ENCODE measurements around the gene FAM50A.

FAM50A gene

GRCh38 chrX:154459832-154460231, 15.9 kb downstream of the FAM50A start:
- H3K9ac ChIP-seq (ENCODE audit: low read length), result no peak overlapping the region
- no peak overlapping the region for H4K12ac ChIP-seq (ENCODE audit: low read depth, low read length)
- no peak overlapping the region for H4K91ac ChIP-seq (ENCODE audit: low read depth, low read length)
- H3K18ac ChIP-seq (ENCODE audit: low read length), result no peak overlapping the region
- peaks cover 0 to 10% of the 10 kb centered on the region in 2 experiments for H3K4me1 ChIP-seq (ENCODE audit: control insufficient read depth in 1 of 2, insufficient read depth in 2 of 2, low read length in 2 of 2)
- H2BK5ac ChIP-seq (ENCODE audit: low read depth, low read length, poor library complexity), result no peak overlapping the region
- H3K27ac ChIP-seq (ENCODE audit: low read depth, low read length), result no peak overlapping the region
- WGBS (ENCODE audit: extremely low coverage, insufficient coverage, insufficient read length), result no CpG with 5 or more reads among the region's 14 CpGs
- no peak for DNase-seq
- peaks cover 10% of the 10 kb centered on the region for H3K79me2 ChIP-seq (ENCODE audit: control insufficient read depth, insufficient read depth, low read length, poor library complexity)
- peaks cover 8% of the 10 kb centered on the region for H3K79me1 ChIP-seq (ENCODE audit: low read length)
- H4K8ac ChIP-seq (ENCODE audit: low read depth, low read length), result no peak overlapping the region
- no peak overlapping the region for H3K4ac ChIP-seq (ENCODE audit: low read depth, low read length)
- H3K23ac ChIP-seq (ENCODE audit: low read length), result no peak overlapping the region
- H3K27me3 ChIP-seq (ENCODE audit: insufficient read depth, low read length), result no peaks in the 10 kb centered on the region
- H2AFZ ChIP-seq (ENCODE audit: insufficient read depth, low read length, poor library complexity), result no peak overlapping the region
- no peak overlapping the region for H2BK12ac ChIP-seq (ENCODE audit: low read length)
- no peaks in the 10 kb centered on the region for H3K9me3 ChIP-seq (ENCODE audit: insufficient read depth, low read depth, low read length)
- H3K36me3 ChIP-seq (ENCODE audit: control insufficient read depth in 1 of 2, insufficient read depth in 2 of 2, low read length in 2 of 2), result peaks cover 44% of the 10 kb centered on the region in 2 experiments
- H3K14ac ChIP-seq (ENCODE audit: low read length), result no peak overlapping the region
- no peak overlapping the region for H2AK5ac ChIP-seq (ENCODE audit: low read length)
- H3K4me3 ChIP-seq (ENCODE audit: low read depth, low read length), result no peak overlapping the region
- H3K4me2 ChIP-seq (ENCODE audit: low read length), result peak overlapping the region; percentile 54
- H2BK120ac ChIP-seq (ENCODE audit: insufficient read depth, low read length, poor library complexity), result no peak overlapping the region

- peaks cover 49% of the 10 kb centered on the region in 2 experiments for H3K36me3 ChIP-seq (ENCODE audit: control insufficient read depth in 1 of 2, insufficient read depth in 2 of 2, low read length in 2 of 2)
- H3K23ac ChIP-seq (ENCODE audit: low read length), result no peak overlapping the region
- peaks cover 10% of the 10 kb centered on the region for H3K79me2 ChIP-seq (ENCODE audit: control insufficient read depth, insufficient read depth, low read length, poor library complexity)
- H2AK5ac ChIP-seq (ENCODE audit: low read length), result no peak overlapping the region
- peaks cover 0 to 10% of the 10 kb centered on the region in 2 experiments for H3K4me1 ChIP-seq (ENCODE audit: control insufficient read depth in 1 of 2, insufficient read depth in 2 of 2, low read length in 2 of 2)
- H2BK12ac ChIP-seq (ENCODE audit: low read length), result no peak overlapping the region
- H3K4me2 ChIP-seq (ENCODE audit: low read length), result no peak overlapping the region
- H3K27me3 ChIP-seq (ENCODE audit: insufficient read depth, low read length), result no peaks in the 10 kb centered on the region
- no peak overlapping the region for H3K4ac ChIP-seq (ENCODE audit: low read depth, low read length)
- peaks cover 8% of the 10 kb centered on the region for H3K79me1 ChIP-seq (ENCODE audit: low read length)
- no CpG with 5 or more reads among the region's 26 CpGs for WGBS (ENCODE audit: extremely low coverage, insufficient coverage, insufficient read length)
- no peak overlapping the region for H4K12ac ChIP-seq (ENCODE audit: low read depth, low read length)
- no peak overlapping the region for H3K9ac ChIP-seq (ENCODE audit: low read length)
- no peak overlapping the region for H3K18ac ChIP-seq (ENCODE audit: low read length)
- no peak for DNase-seq
- H3K14ac ChIP-seq (ENCODE audit: low read length), result no peak overlapping the region
- H2BK120ac ChIP-seq (ENCODE audit: insufficient read depth, low read length, poor library complexity), result no peak overlapping the region
- no peak overlapping the region for H4K8ac ChIP-seq (ENCODE audit: low read depth, low read length)
- H3K9me3 ChIP-seq (ENCODE audit: insufficient read depth, low read depth, low read length), result no peaks in the 10 kb centered on the region
- no peak overlapping the region for H2AFZ ChIP-seq (ENCODE audit: insufficient read depth, low read length, poor library complexity)
- no peak overlapping the region for H3K4me3 ChIP-seq (ENCODE audit: low read depth, low read length)
- no peak overlapping the region for H4K91ac ChIP-seq (ENCODE audit: low read depth, low read length)
- H3K27ac ChIP-seq (ENCODE audit: low read depth, low read length), result no peak overlapping the region
- no peak overlapping the region for H2BK5ac ChIP-seq (ENCODE audit: low read depth, low read length, poor library complexity)
These were observed 16.4 kb downstream of the FAM50A start for GRCh38 chrX:154460326-154460725.

- Histone ChIP-seq H3K36me3 (ENCODE audit: control insufficient read depth in 1 of 2, insufficient read depth in 2 of 2, low read length in 2 of 2) (peaks cover 69% of the 10 kb centered on the region in 2 experiments), H3K4me2 (ENCODE audit: low read length) (no peak overlapping the region), H3K23ac (ENCODE audit: low read length) (no peak overlapping the region), H3K79me2 (ENCODE audit: control insufficient read depth, insufficient read depth, low read length, poor library complexity) (peaks cover 10% of the 10 kb centered on the region), H3K14ac (ENCODE audit: low read length) (no peak overlapping the region), H3K27me3 (ENCODE audit: insufficient read depth, low read length) (no peaks in the 10 kb centered on the region), H2BK120ac (ENCODE audit: insufficient read depth, low read length, poor library complexity) (no peak overlapping the region), H4K12ac (ENCODE audit: low read depth, low read length) (no peak overlapping the region), H3K4ac (ENCODE audit: low read depth, low read length) (no peak overlapping the region), H2AFZ (ENCODE audit: insufficient read depth, low read length, poor library complexity) (no peak overlapping the region), H3K9ac (ENCODE audit: low read length) (no peak overlapping the region), H3K4me3 (ENCODE audit: low read depth, low read length) (no peak overlapping the region), H4K91ac (ENCODE audit: low read depth, low read length) (no peak overlapping the region), H4K8ac (ENCODE audit: low read depth, low read length) (no peak overlapping the region), H3K4me1 (ENCODE audit: control insufficient read depth in 1 of 2, insufficient read depth in 2 of 2, low read length in 2 of 2) (peaks cover 0 to 10% of the 10 kb centered on the region in 2 experiments), H2BK5ac (ENCODE audit: low read depth, low read length, poor library complexity) (no peak overlapping the region), H3K27ac (ENCODE audit: low read depth, low read length) (no peak overlapping the region), H2AK5ac (ENCODE audit: low read length) (no peak overlapping the region), H3K9me3 (ENCODE audit: insufficient read depth, low read depth, low read length) (no peaks in the 10 kb centered on the region), H3K18ac (ENCODE audit: low read length) (no peak overlapping the region), H3K79me1 (ENCODE audit: low read length) (peaks cover 8% of the 10 kb centered on the region), H2BK12ac (ENCODE audit: low read length) (no peak overlapping the region)
- DNase-seq, result no peak
- WGBS (ENCODE audit: extremely low coverage, insufficient coverage, insufficient read length), result no CpG with 5 or more reads among the region's 8 CpGs
These were observed 18.5 kb downstream of the FAM50A start for GRCh38 chrX:154462396-154462795.

GRCh38 chrX:154463611-154464220, 19.8 kb downstream of the FAM50A start:
- no peak overlapping the region for H3K4me2 ChIP-seq (ENCODE audit: low read length)
- H4K12ac ChIP-seq (ENCODE audit: low read depth, low read length), result no peak overlapping the region
- H3K27me3 ChIP-seq (ENCODE audit: insufficient read depth, low read length), result no peaks in the 10 kb centered on the region
- no peak overlapping the region for H3K14ac ChIP-seq (ENCODE audit: low read length)
- H3K27ac ChIP-seq (ENCODE audit: low read depth, low read length), result no peak overlapping the region
- peaks cover 82% of the 10 kb centered on the region in 2 experiments for H3K36me3 ChIP-seq (ENCODE audit: control insufficient read depth in 1 of 2, insufficient read depth in 2 of 2, low read length in 2 of 2)
- no peak overlapping the region for H3K4me3 ChIP-seq (ENCODE audit: low read depth, low read length)
- H4K8ac ChIP-seq (ENCODE audit: low read depth, low read length), result no peak overlapping the region
- H2BK12ac ChIP-seq (ENCODE audit: low read length), result no peak overlapping the region
- no peak overlapping the region for H2AK5ac ChIP-seq (ENCODE audit: low read length)
- DNase-seq, result no peak
- H3K4ac ChIP-seq (ENCODE audit: low read depth, low read length), result no peak overlapping the region
- no peak overlapping the region for H2AFZ ChIP-seq (ENCODE audit: insufficient read depth, low read length, poor library complexity)
- peaks cover 6% of the 10 kb centered on the region for H3K79me2 ChIP-seq (ENCODE audit: control insufficient read depth, insufficient read depth, low read length, poor library complexity)
- H4K91ac ChIP-seq (ENCODE audit: low read depth, low read length), result no peak overlapping the region
- no peaks in the 10 kb centered on the region for H3K9me3 ChIP-seq (ENCODE audit: insufficient read depth, low read depth, low read length)
- H3K18ac ChIP-seq (ENCODE audit: low read length), result no peak overlapping the region
- no peak overlapping the region for H2BK5ac ChIP-seq (ENCODE audit: low read depth, low read length, poor library complexity)
- no peak overlapping the region for H3K9ac ChIP-seq (ENCODE audit: low read length)
- WGBS (ENCODE audit: extremely low coverage, insufficient coverage, insufficient read length), result no CpG with 5 or more reads among the region's 36 CpGs
- peaks cover under 1% of the 10 kb centered on the region for H3K79me1 ChIP-seq (ENCODE audit: low read length)
- no peak overlapping the region for H2BK120ac ChIP-seq (ENCODE audit: insufficient read depth, low read length, poor library complexity)
- no peak overlapping the region for H3K23ac ChIP-seq (ENCODE audit: low read length)
- H3K4me1 ChIP-seq (ENCODE audit: control insufficient read depth in 1 of 2, insufficient read depth in 2 of 2, low read length in 2 of 2), result peaks cover 0 to 10% of the 10 kb centered on the region in 2 experiments
